Liver (tissue), 3 donors: ENCODE results near the gene RPS6KA5.

Source experiments
- ATF3 ChIP-seq: IDR thresholded peaks from 2 replicates; pipeline ENCODE4 v1.6.1; 2016; ENCODE audit warnings: antibody characterized with exemption
- CTCF ChIP-seq: fragments of 150-350 bp; IDR thresholded peaks from 2 replicates; pipeline ENCODE4 v1.5.1; 2017; ENCODE audit warnings: improper control_type of control experiment, low read depth, low read length; ENCODE audit not compliant: missing input control
- EGR1 ChIP-seq, 2 donors: IDR thresholded peaks; 2 replicates each; pipeline ENCODE4 v1.6.1; 2016 to 2018; ENCODE audit warnings: antibody characterized with exemption in 2 of 2, low read depth in 2 of 2
- GABPA ChIP-seq, 2 donors: IDR thresholded peaks in 1 of 2; conservative IDR thresholded peaks in 1 of 2; 2 replicates each; pipeline ENCODE4 v1.6.1; 2016; ENCODE audit warnings: antibody characterized with exemption in 2 of 2, mild to moderate bottlenecking in 1 of 2, moderate library complexity in 1 of 2
- HNF4G ChIP-seq: IDR thresholded peaks from 2 replicates; pipeline ENCODE4 v1.6.1; 2016; ENCODE audit warnings: antibody characterized with exemption
- JUND ChIP-seq, 2 donors: IDR thresholded peaks; 2 replicates each; pipeline ENCODE4 v1.6.1; 2016; ENCODE audit warnings: antibody characterized with exemption in 2 of 2
- MAX ChIP-seq: IDR thresholded peaks from 2 replicates; pipeline ENCODE4 v1.6.1; 2016; ENCODE audit warnings: antibody characterized with exemption
- RAD21 ChIP-seq, 2 donors: IDR thresholded peaks; 2 replicates each; pipeline ENCODE4 v1.6.1; 2016; ENCODE audit warnings: antibody characterized with exemption in 2 of 2, mild to moderate bottlenecking in 2 of 2
- TAF1 ChIP-seq: conservative IDR thresholded peaks from 2 replicates; pipeline ENCODE4 v1.6.1; 2016; ENCODE audit warnings: antibody characterized with exemption, mild to moderate bottlenecking
- YY1 ChIP-seq: IDR thresholded peaks from 2 replicates; pipeline ENCODE4 v1.6.1; 2016; ENCODE audit warnings: antibody characterized with exemption, mild to moderate bottlenecking
- donor health status: healthy.
- donor health status: healthy.

- TF ChIP-seq MAX (no peak), CTCF (no peak), JUND (IDR thresholded peaks at IDR 0.05) (no peak), YY1 (no peak), RAD21 (IDR thresholded peaks at IDR 0.05) (no peak), GABPA (IDR thresholded peaks at IDR 0.05 in 1 of 2, conservative IDR thresholded peaks at IDR 0.05 in 1 of 2) (no peak), TAF1 (no peak), EGR1 (IDR thresholded peaks at IDR 0.05; ENCODE audit: low read depth in 2 of 2) (no peak), ATF3 (no peak), HNF4G (no peak)
Measured at GRCh38 chr14:90864741-90865140, 195.7 kb downstream of the RPS6KA5 start.
